Sigmoid colon (tissue), 7 donors: ENCODE measurements around the gene ARHGAP15. TPM values are rescaled to one million over a fixed set of nuclear protein-coding genes. Genes with fewer than 3 reads are reported as not detected.

Experiments used
- DNase-seq: peaks from one replicate; pipeline ENCODE4 v3.0.0-alpha.2; 2019
- H3K27ac ChIP-seq, 4 donors: fragments of 200-600 bp; sonication (generic); one replicate each; pipeline ENCODE4 v1.5.1; 2016 to 2019; ENCODE audit warnings: mild to moderate bottlenecking in 1 of 4
- H3K27me3 ChIP-seq, 3 donors: fragments of 200-600 bp; sonication (generic); one replicate each; pipeline ENCODE4 v1.5.1; 2019; ENCODE audit warnings: mild to moderate bottlenecking in 1 of 3
- H3K36me3 ChIP-seq, 4 donors: fragments of 200-600 bp; sonication (generic); one replicate each; pipeline ENCODE4 v1.5.1; 2016 to 2019
- H3K4me1 ChIP-seq, 4 donors: fragments of 200-600 bp; sonication (generic); one replicate each; pipeline ENCODE4 v1.5.1; 2017 to 2019
- H3K4me3 ChIP-seq, 4 donors: fragments of 200-600 bp; sonication (generic); one replicate each; pipeline ENCODE4 v1.5.1; 2017 to 2019; ENCODE audit warnings: mild to moderate bottlenecking in 2 of 4, moderate library complexity in 1 of 4
- H3K9me3 ChIP-seq, 4 donors: fragments of 200-600 bp in 3 of 4; sonication (generic) in 3 of 4; one replicate each; pipeline versions ENCODE4 v1.5.1 to v1.6.1; 2013 to 2019
- CTCF ChIP-seq, 4 experiments: fragments of 450-650 bp in 3 of 4; fragments of 200-600 bp in 1 of 4; IDR thresholded peaks; one replicate each; pipeline ENCODE4 v1.5.1; 2016 to 2019; ENCODE audit warnings: antibody characterized with exemption in 4 of 4, mild to moderate bottlenecking in 3 of 4, moderate library complexity in 2 of 4
- EP300 ChIP-seq, 4 donors: sonication (generic); formaldehyde crosslinking; IDR thresholded peaks; one replicate each; pipeline ENCODE4 v1.6.1; 2017; ENCODE audit warnings: antibody characterized with exemption in 4 of 4
- POLR2A ChIP-seq, 2 donors: fragments of 450-650 bp; IDR thresholded peaks; one replicate each; pipeline ENCODE4 v1.6.1; 2016; ENCODE audit warnings: antibody characterized with exemption in 2 of 2, mild to moderate bottlenecking in 2 of 2, moderate library complexity in 2 of 2
- POLR2AphosphoS5 ChIP-seq, 4 donors: sonication (generic); formaldehyde crosslinking; IDR thresholded peaks; one replicate each; pipeline ENCODE4 v1.6.1; 2017; ENCODE audit warnings: antibody characterized with exemption in 4 of 4
- WGBS, 2 donors: extraction: QIAGEN DNeasy Blood & Tissue Kit; methylation state at CpG; one replicate each; pipeline ENCODE4 v1.1.7; 2013; 5-methylcytosine and 5-hydroxymethylcytosine counted together
- intact Hi-C: fragments of 100-400 bp; cut with DNase I; formaldehyde crosslinking; loops from one replicate; pipeline ENCODE4 v1.15.1; 2023
- polyA plus RNA-seq, 3 donors: library from polyadenylated mRNA; stranded (reverse); fragments of 200-250 nt; gene quantifications; one replicate each; pipeline ENCODE4 v1.2.3, GENCODE V29; 2013
- total RNA-seq, 4 donors: library from RNA; depleted of rRNA; stranded (reverse); fragments of >200 nt; gene quantifications; one replicate each; pipeline ENCODE4 v1.1.0, GENCODE V29; 2016
- donor health status: healthy with polysubstance abuse.
- donor health status: Bipolar disorder and iron deficiency.
- donor health status: healthy.

ARHGAP15 gene
- total and polyA plus RNA-seq, 7 donors: 3.7 to 16.4 (median 6.0) TPM

GRCh38 chr2:143688815-143689214, 559.6 kb downstream of the ARHGAP15 start:
- intact Hi-C loops: no loop called here
- H3K27ac ChIP-seq: no peak overlapping the region

GRCh38 chr2:143689541-143689940, 560.3 kb downstream of the ARHGAP15 start:
- no peaks in the 10 kb centered on the region for H3K9me3 ChIP-seq
- WGBS, 2 donors: 67 to 71% methylated on average over 1 of the region's 1 CpG
- H3K27ac ChIP-seq: no peak overlapping the region
- no peak for DNase-seq
- H3K36me3 ChIP-seq: no peaks in the 10 kb centered on the region
- H3K4me1 ChIP-seq: peaks cover 0 to 3% (median 0%) of the 10 kb centered on the region in 4 donors
- H3K4me3 ChIP-seq: no peak overlapping the region
- TF ChIP-seq CTCF (IDR thresholded peaks at IDR 0.05) (no peak), POLR2AphosphoS5 (IDR thresholded peaks at IDR 0.05) (no peak), POLR2A (IDR thresholded peaks at IDR 0.05) (no peak)
- no peaks in the 10 kb centered on the region for H3K27me3 ChIP-seq
- intact Hi-C loops: no loop called here

More at GRCh38 chr2:143688815-143689214, 559.6 kb downstream of the ARHGAP15 start:
- no peaks in the 10 kb centered on the region for H3K36me3 ChIP-seq
- H3K9me3 ChIP-seq: no peaks in the 10 kb centered on the region
- WGBS, 2 donors: 75 to 90% methylated on average over 2 of the region's 2 CpGs
- no peak for TF ChIP-seq CTCF (IDR thresholded peaks at IDR 0.05)
- no peak for TF ChIP-seq POLR2A (IDR thresholded peaks at IDR 0.05)
- TF ChIP-seq EP300 (IDR thresholded peaks at IDR 0.05): no peak
- TF ChIP-seq POLR2AphosphoS5 (IDR thresholded peaks at IDR 0.05): no peak
- no peak for DNase-seq
- H3K4me3 ChIP-seq: no peak overlapping the region
- no peaks in the 10 kb centered on the region for H3K27me3 ChIP-seq
- H3K4me1 ChIP-seq: no peaks in the 10 kb centered on the region

- DNase-seq: no peak
- Histone ChIP-seq H3K4me1 (peaks cover 0 to 3% (median 0%) of the 10 kb centered on the region in 4 donors), H3K27ac (no peak overlapping the region), H3K27me3 (no peaks in the 10 kb centered on the region), H3K4me3 (no peak overlapping the region), H3K36me3 (no peaks in the 10 kb centered on the region), H3K9me3 (no peaks in the 10 kb centered on the region)
- TF ChIP-seq POLR2AphosphoS5 (IDR thresholded peaks at IDR 0.05) (no peak), CTCF (IDR thresholded peaks at IDR 0.05) (no peak), POLR2A (IDR thresholded peaks at IDR 0.05) (no peak), EP300 (IDR thresholded peaks at IDR 0.05) (no peak)
- 35 to 67% methylated on average over 2 of the region's 2 CpGs for WGBS, 2 donors
- intact Hi-C loops: no loop called here
These were observed 561.0 kb downstream of the ARHGAP15 start for GRCh38 chr2:143690235-143690634.

- intact Hi-C loops: no loop called here
- Histone ChIP-seq H3K27ac (no peak overlapping the region), H3K4me3 (no peak overlapping the region), H3K9me3 (no peaks in the 10 kb centered on the region), H3K4me1 (peaks cover 0 to 3% (median 0%) of the 10 kb centered on the region in 4 donors), H3K27me3 (no peaks in the 10 kb centered on the region), H3K36me3 (no peaks in the 10 kb centered on the region)
- WGBS, 2 donors: 91 to 95% methylated on average over 4 of the region's 4 CpGs
- TF ChIP-seq POLR2A (IDR thresholded peaks at IDR 0.05): no peak
- TF ChIP-seq CTCF (IDR thresholded peaks at IDR 0.05): no peak
- no peak for TF ChIP-seq EP300 (IDR thresholded peaks at IDR 0.05)
- TF ChIP-seq POLR2AphosphoS5 (IDR thresholded peaks at IDR 0.05): no peak
- DNase-seq: no peak
These were observed 561.9 kb downstream of the ARHGAP15 start for GRCh38 chr2:143691121-143691520.

GRCh38 chr2:143692162-143692561, 562.9 kb downstream of the ARHGAP15 start:
- Histone ChIP-seq H3K27me3 (no peaks in the 10 kb centered on the region), H3K4me3 (no peak overlapping the region), H3K27ac (no peak overlapping the region), H3K9me3 (no peaks in the 10 kb centered on the region), H3K36me3 (no peaks in the 10 kb centered on the region), H3K4me1 (peaks cover 0 to 3% (median 0%) of the 10 kb centered on the region in 4 donors)
- TF ChIP-seq POLR2A (IDR thresholded peaks at IDR 0.05) (no peak), POLR2AphosphoS5 (IDR thresholded peaks at IDR 0.05) (no peak), EP300 (IDR thresholded peaks at IDR 0.05) (no peak), CTCF (IDR thresholded peaks at IDR 0.05) (no peak)
- no peak for DNase-seq
- 78 to 85% methylated on average over 5 of the region's 5 CpGs for WGBS, 2 donors
- intact Hi-C loops: no loop called here
